NCI-H748 treated with DMSO at 0.1 percent for 48 hours (cell line): ENCODE measurements around the gene ASIC4.

Source experiments
- DNase-seq: peaks from one replicate; lab custom pipeline; 2025; lab: John Stamatoyannopoulos, UW

ASIC4 gene

GRCh38 chr2:219515874-219516629 is 1.8 kb downstream of the ASIC4 start:
- DNase-seq, result no peak

- no peak for DNase-seq
These were observed 2.6 kb downstream of the ASIC4 start for GRCh38 chr2:219516888-219517287.

GRCh38 chr2:219517954-219518778 is 3.9 kb downstream of the ASIC4 start:
- no peak for DNase-seq

GRCh38 chr2:219519526-219519916 is 5.2 kb downstream of the ASIC4 start:
- DNase-seq, result no peak

GRCh38 chr2:219520079-219520478 is 5.8 kb downstream of the ASIC4 start:
- no peak for DNase-seq

- no peak for DNase-seq
These were observed 7.0 kb downstream of the ASIC4 start for GRCh38 chr2:219521066-219521880.

GRCh38 chr2:219522111-219523030 is 8.1 kb downstream of the ASIC4 start:
- DNase-seq, result peak; percentile 7

GRCh38 chr2:219523031-219523671 is 8.9 kb downstream of the ASIC4 start:
- DNase-seq, result no peak

- no peak for DNase-seq
These were observed 10.5 kb downstream of the ASIC4 start for GRCh38 chr2:219524817-219525216.

- no peak for DNase-seq
These were observed 11.4 kb downstream of the ASIC4 start for GRCh38 chr2:219525533-219526232.

- DNase-seq, result no peak
These were observed 12.2 kb downstream of the ASIC4 start for GRCh38 chr2:219526320-219527075.

- DNase-seq, result peak; percentile 25
These were observed 12.8 kb downstream of the ASIC4 start for GRCh38 chr2:219527076-219527394.

- no peak for DNase-seq
These were observed 13.2 kb downstream of the ASIC4 start for GRCh38 chr2:219527472-219527871.

GRCh38 chr2:219530048-219530963 is 16.0 kb downstream of the ASIC4 start:
- DNase-seq, result peak; percentile 47

GRCh38 chr2:219531639-219532377 is 17.5 kb downstream of the ASIC4 start:
- no peak for DNase-seq

GRCh38 chr2:219532378-219532649 is 18.0 kb downstream of the ASIC4 start:
- DNase-seq, result no peak

GRCh38 chr2:219533930-219534661 is 19.8 kb downstream of the ASIC4 start:
- no peak for DNase-seq
